ENCODE measurements around the gene SERGEF.

GRCh38 chr11:17768547-17768946 is 244.3 kb downstream of the SERGEF start:
- TF ChIP-seq, protein P1, sequence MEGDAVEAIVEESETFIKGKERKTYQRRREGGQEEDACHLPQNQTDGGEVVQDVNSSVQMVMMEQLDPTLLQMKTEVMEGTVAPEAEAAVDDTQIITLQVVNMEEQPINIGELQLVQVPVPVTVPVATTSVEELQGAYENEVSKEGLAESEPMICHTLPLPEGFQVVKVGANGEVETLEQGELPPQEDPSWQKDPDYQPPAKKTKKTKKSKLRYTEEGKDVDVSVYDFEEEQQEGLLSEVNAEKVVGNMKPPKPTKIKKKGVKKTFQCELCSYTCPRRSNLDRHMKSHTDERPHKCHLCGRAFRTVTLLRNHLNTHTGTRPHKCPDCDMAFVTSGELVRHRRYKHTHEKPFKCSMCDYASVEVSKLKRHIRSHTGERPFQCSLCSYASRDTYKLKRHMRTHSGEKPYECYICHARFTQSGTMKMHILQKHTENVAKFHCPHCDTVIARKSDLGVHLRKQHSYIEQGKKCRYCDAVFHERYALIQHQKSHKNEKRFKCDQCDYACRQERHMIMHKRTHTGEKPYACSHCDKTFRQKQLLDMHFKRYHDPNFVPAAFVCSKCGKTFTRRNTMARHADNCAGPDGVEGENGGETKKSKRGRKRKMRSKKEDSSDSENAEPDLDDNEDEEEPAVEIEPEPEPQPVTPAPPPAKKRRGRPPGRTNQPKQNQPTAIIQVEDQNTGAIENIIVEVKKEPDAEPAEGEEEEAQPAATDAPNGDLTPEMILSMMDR (IDR thresholded peaks at IDR 0.05; ENCODE audit: low read depth, low read length, poor library complexity, severe bottlenecking): no peak
- TF ChIP-seq EZH2phosphoT487 (IDR thresholded peaks at IDR 0.05; ENCODE audit: borderline replicate concordance, low read length): no peak
